ENCODE measurements around the gene KCTD6.

The KCTD6 gene

GRCh38 chr3:58544541-58544940, 52.6 kb downstream of the KCTD6 start:
- H3K4me3 ChIP-seq (replicated peaks; ENCODE audit: low read depth, low read length), result no peak overlapping the region
- TF ChIP-seq CTCF (IDR thresholded peaks at IDR 0.05; ENCODE audit: low read depth, low read length, missing control alignments), result no peak
- DNase-seq (ENCODE audit: extremely low read depth, low read depth), result no peak

- no peak for DNase-seq (ENCODE audit: extremely low read depth, low read depth)
- H3K4me3 ChIP-seq (replicated peaks; ENCODE audit: low read depth, low read length), result no peak overlapping the region
- no peak for TF ChIP-seq CTCF (IDR thresholded peaks at IDR 0.05; ENCODE audit: low read depth, low read length, missing control alignments)
Observed at GRCh38 chr3:58551636-58552180, 59.8 kb downstream of the KCTD6 start.

Measured in HFF-Myc (cell line).